ENCODE measurements around the gene LUZP2. TPM values are rescaled to one million over a fixed set of nuclear protein-coding genes. Genes with fewer than 3 reads are reported as not detected.

The LUZP2 gene
- total RNA-seq, 4 donors from 2014 or later = 0.23 to 0.83 (median 0.48) TPM

DNA sequence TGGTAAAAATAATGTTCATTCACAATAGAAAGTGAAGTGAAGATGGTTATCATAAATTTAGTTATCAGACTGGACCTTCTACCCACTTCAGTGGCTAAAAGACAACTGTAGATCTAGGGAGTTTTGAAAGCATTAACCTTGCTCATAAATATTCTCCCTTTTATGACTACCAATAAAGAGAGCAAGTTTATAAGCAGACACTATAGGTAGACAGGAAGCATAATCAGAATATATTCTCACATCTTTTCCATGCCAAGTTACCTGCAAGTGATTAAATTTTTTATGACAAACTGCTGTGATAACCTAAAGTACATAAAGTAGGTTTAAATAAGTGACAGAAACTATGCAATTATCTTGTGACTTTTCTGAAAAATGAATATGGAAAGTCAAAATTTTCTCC, 62.5 kb downstream of the LUZP2 start:
- intact Hi-C loops (cut with DNase I) = no loop called here
- DNase-seq = no peak
- Histone ChIP-seq H3K4me1 (peaks cover 0 to 3% (median 0%) of the 10 kb centered on the region in 3 donors), H3K4me3 (no peak overlapping the region), H3K27ac (no peak overlapping the region), H3K36me3 (no peaks in the 10 kb centered on the region), H3K9me3 (no peaks in the 10 kb centered on the region), H3K27me3 (no peaks in the 10 kb centered on the region)
- TF ChIP-seq, protein P1, sequence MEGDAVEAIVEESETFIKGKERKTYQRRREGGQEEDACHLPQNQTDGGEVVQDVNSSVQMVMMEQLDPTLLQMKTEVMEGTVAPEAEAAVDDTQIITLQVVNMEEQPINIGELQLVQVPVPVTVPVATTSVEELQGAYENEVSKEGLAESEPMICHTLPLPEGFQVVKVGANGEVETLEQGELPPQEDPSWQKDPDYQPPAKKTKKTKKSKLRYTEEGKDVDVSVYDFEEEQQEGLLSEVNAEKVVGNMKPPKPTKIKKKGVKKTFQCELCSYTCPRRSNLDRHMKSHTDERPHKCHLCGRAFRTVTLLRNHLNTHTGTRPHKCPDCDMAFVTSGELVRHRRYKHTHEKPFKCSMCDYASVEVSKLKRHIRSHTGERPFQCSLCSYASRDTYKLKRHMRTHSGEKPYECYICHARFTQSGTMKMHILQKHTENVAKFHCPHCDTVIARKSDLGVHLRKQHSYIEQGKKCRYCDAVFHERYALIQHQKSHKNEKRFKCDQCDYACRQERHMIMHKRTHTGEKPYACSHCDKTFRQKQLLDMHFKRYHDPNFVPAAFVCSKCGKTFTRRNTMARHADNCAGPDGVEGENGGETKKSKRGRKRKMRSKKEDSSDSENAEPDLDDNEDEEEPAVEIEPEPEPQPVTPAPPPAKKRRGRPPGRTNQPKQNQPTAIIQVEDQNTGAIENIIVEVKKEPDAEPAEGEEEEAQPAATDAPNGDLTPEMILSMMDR (IDR thresholded peaks at IDR 0.05) = no peak
- no peak for TF ChIP-seq POLR2A (IDR thresholded peaks at IDR 0.05)

DNA sequence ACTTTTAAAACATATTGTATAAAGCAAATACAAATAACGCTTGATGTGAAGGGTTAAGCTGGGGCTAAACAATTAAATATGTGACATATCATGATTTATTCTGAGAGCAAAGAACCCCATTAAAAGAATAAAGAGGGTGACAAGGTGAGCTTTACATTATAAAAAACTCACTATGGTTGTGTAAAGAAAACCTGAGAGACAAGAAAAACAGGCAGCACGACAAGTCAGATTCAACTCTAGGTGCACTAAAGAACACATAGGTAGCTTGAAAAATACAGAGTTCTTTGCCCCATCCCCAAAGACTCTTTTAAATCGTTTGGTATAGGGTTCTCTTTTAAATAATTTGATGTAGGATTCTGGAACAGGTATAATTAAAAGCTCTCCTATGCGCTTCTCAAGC, 63.5 kb downstream of the LUZP2 start:
- Histone ChIP-seq H3K27me3 (no peaks in the 10 kb centered on the region), H3K36me3 (no peaks in the 10 kb centered on the region), H3K4me1 (peaks cover 0 to 3% (median 0%) of the 10 kb centered on the region in 3 donors), H3K27ac (no peak overlapping the region), H3K9me3 (no peaks in the 10 kb centered on the region), H3K4me3 (no peak overlapping the region)
- no peak for TF ChIP-seq POLR2A (IDR thresholded peaks at IDR 0.05)
- TF ChIP-seq, protein P1 (IDR thresholded peaks at IDR 0.05) = no peak
- intact Hi-C loops (cut with DNase I) = no loop called here
- no peak for DNase-seq
- WGBS, 2 donors = 50 to 51% methylated on average over 4 of the region's 4 CpGs

- Histone ChIP-seq H3K9me3 (no peaks in the 10 kb centered on the region), H3K4me3 (no peak overlapping the region), H3K4me1 (no peaks in the 10 kb centered on the region), H3K27ac (no peak overlapping the region), H3K36me3 (no peaks in the 10 kb centered on the region), H3K27me3 (no peaks in the 10 kb centered on the region)
- DNase-seq = no peak
- intact Hi-C loops (cut with DNase I) = no loop called here
- no peak for TF ChIP-seq POLR2A (IDR thresholded peaks at IDR 0.05)
- TF ChIP-seq, protein P1 (IDR thresholded peaks at IDR 0.05) = no peak
These were observed 70.5 kb downstream of the LUZP2 start for GRCh38 chr11:24567380-24567779.

DNA sequence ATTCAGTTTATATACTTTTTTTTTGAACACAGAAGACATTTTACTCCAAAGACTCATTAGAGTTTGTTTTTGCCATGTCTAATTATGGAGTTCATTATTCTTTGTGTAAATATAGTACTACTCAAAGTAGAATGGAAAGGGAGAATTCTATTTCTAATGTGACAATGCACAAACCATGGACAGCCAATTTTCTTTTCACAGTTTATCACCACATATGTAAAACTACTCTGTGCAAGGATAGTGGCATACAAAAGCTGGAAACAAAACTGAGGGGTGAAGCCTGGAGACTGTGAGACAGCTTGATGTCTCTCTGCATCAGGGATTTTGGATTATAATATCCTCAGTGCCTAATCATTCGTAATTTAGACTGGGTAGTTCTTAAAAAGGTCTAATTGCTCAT, 75.5 kb downstream of the LUZP2 start:
- WGBS, 2 donors = 71 to 100% methylated on average over 1 of the region's 1 CpG
- intact Hi-C loops (cut with DNase I) = no loop called here
- no peak overlapping the region for H3K4me3 ChIP-seq
- H3K4me1 ChIP-seq = peaks cover 0 to 5% (median 0%) of the 10 kb centered on the region in 3 donors
- H3K27ac ChIP-seq = no peak overlapping the region
- no peaks in the 10 kb centered on the region for H3K36me3 ChIP-seq
- DNase-seq = no peak
- TF ChIP-seq, protein P1 (IDR thresholded peaks at IDR 0.05) = no peak
- no peak for TF ChIP-seq POLR2A (IDR thresholded peaks at IDR 0.05)
- no peaks in the 10 kb centered on the region for H3K9me3 ChIP-seq
- H3K27me3 ChIP-seq = no peaks in the 10 kb centered on the region

DNA sequence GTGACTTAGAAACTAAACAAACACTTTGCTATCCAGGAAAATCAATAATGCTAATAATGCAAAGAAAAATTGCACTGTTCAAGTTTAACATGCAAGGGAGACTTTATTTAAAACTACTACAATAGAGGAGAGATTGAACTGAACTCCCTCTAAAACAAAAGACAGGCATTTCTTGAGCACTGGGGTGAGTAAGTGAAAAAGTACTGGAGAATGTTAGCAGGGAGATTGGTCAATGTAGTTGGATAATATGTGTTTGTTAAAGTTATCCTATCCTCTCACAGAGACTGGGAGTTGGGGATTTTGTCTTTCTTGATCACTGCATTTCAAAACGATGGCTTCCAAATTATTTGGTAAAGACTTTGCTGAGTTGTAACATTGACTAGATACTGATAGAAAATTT, 77.6 kb downstream of the LUZP2 start:
- TF ChIP-seq, protein P1 (IDR thresholded peaks at IDR 0.05) = no peak
- TF ChIP-seq POLR2A (IDR thresholded peaks at IDR 0.05) = no peak
- Histone ChIP-seq H3K27ac (no peak overlapping the region), H3K27me3 (no peaks in the 10 kb centered on the region), H3K4me1 (peaks cover 0 to 5% (median 0%) of the 10 kb centered on the region in 3 donors), H3K36me3 (no peaks in the 10 kb centered on the region), H3K4me3 (no peak overlapping the region), H3K9me3 (no peaks in the 10 kb centered on the region)
- 73 to 86% methylated on average over 1 of the region's 1 CpG for WGBS, 2 donors
- intact Hi-C loops (cut with DNase I) = no loop called here
- DNase-seq = no peak
